Body of pancreas (tissue), 4 donors: Measurements from ENCODE around the gene ADCY2.

Experiments used
- POLR2A ChIP-seq, 3 donors: fragments of 450-650 bp; IDR thresholded peaks; one replicate each; pipeline ENCODE4 v1.6.1; 2016; ENCODE audit warnings: antibody characterized with exemption in 3 of 3, mild to moderate bottlenecking in 2 of 3
- TF ChIP-seq, protein P1 (sequence below), 7 experiments: fragments of 450-650 bp in 4 of 7; fragments of 200-600 bp in 3 of 7; sonication (generic) in 3 of 7; IDR thresholded peaks; one replicate each; pipeline ENCODE4 v1.5.1; 2016 to 2019; ENCODE audit warnings: antibody characterized with exemption in 7 of 7

GRCh38 chr5:7844901-7845300 is 449.0 kb downstream of the ADCY2 start:
- TF ChIP-seq, protein P1, sequence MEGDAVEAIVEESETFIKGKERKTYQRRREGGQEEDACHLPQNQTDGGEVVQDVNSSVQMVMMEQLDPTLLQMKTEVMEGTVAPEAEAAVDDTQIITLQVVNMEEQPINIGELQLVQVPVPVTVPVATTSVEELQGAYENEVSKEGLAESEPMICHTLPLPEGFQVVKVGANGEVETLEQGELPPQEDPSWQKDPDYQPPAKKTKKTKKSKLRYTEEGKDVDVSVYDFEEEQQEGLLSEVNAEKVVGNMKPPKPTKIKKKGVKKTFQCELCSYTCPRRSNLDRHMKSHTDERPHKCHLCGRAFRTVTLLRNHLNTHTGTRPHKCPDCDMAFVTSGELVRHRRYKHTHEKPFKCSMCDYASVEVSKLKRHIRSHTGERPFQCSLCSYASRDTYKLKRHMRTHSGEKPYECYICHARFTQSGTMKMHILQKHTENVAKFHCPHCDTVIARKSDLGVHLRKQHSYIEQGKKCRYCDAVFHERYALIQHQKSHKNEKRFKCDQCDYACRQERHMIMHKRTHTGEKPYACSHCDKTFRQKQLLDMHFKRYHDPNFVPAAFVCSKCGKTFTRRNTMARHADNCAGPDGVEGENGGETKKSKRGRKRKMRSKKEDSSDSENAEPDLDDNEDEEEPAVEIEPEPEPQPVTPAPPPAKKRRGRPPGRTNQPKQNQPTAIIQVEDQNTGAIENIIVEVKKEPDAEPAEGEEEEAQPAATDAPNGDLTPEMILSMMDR (IDR thresholded peaks at IDR 0.05): no peak
- TF ChIP-seq POLR2A (IDR thresholded peaks at IDR 0.05): no peak
